K562 (cell line): ENCODE results near the gene DDX39A. TPM values are rescaled to one million over a fixed set of nuclear protein-coding genes. Genes with fewer than 3 reads are reported as not detected.

Source experiments
- ATAC-seq: fragments of 200-7000 bp; cut with Tn5 transposase; 3 replicates; pipeline ENCODE4 v1.9.1; 2020; ENCODE audit warnings: moderate library complexity
- BruUV-seq: library from RNA; stranded (reverse); fragments of 400-500 nt; replicated peaks from 2 replicates; lab custom pipeline; 2021; lab: Mats Ljungman, UMichigan
- CTCF ChIA-PET: fragments of 300-600 bp; formaldehyde crosslinking; extraction: SDS; loops from one replicate; lab custom pipeline; 2021; ENCODE audit warnings: low intra/inter-chr PET ratio; lab: Yijun Ruan, JAX
- POLR2A ChIA-PET: fragments of 300-600, 350-650 bp; sonication (Branson Sonifier 250); formaldehyde crosslinking; extraction: SDS; loops from one replicate; lab custom pipeline; 2021; ENCODE audit warnings: antibody characterized with exemption, inconsistent platforms; lab: Yijun Ruan, JAX
- DNase-seq, 4 experiments: peaks; one replicate each; pipeline versions ENCODE4 v3.0.0 to v3.0.0-alpha.2; 2011 to 2018; ENCODE audit warnings: low spot score in 3 of 4, mixed read lengths in 3 of 4; ENCODE audit errors: extremely low read depth in 1 of 4
- FAIRE-seq: peaks from 2 replicates; lab custom pipeline; 2011; peaks lifted over from hg19 to GRCh38; lab: Jason Lieb, UNC
- H2AFZ ChIP-seq: 2 replicates; pipeline ENCODE4 v1.6.0; 2011; ENCODE audit warnings: low read depth, low read length, control low read depth, inconsistent platforms
- H3K27ac ChIP-seq: fragments of 200-600 bp; 3 replicates; pipeline ENCODE4 v1.8.0; 2011; ENCODE audit warnings: low read depth, mild to moderate bottlenecking, control low read depth, inconsistent platforms, low read length, moderate library complexity, mixed read lengths; ENCODE audit errors: extremely low read depth
- H3K27me3 ChIP-seq, 2 experiments: fragments of 300-600 bp in 1 of 2; 2 replicates in 1 of 2; 3 replicates in 1 of 2; pipeline versions ENCODE4 v1.6.0 to v1.8.0; 2011; ENCODE audit warnings: inconsistent platforms in 2 of 2, low read length in 2 of 2, mild to moderate bottlenecking in 1 of 2, mixed read lengths in 1 of 2, moderate library complexity in 1 of 2; ENCODE audit not compliant: control insufficient read depth in 2 of 2, insufficient read depth in 2 of 2
- H3K36me3 ChIP-seq: fragments of 300-600 bp; 3 replicates; pipeline ENCODE4 v1.8.0; 2011; ENCODE audit warnings: mild to moderate bottlenecking, low read length, inconsistent platforms; ENCODE audit not compliant: control insufficient read depth, insufficient read depth
- H3K4me1 ChIP-seq, 2 experiments: fragments of 200-600 bp in 1 of 2; replicated peaks in 1 of 2; 2 replicates in 1 of 2; 3 replicates in 1 of 2; pipeline versions ENCODE4 v1.5.1 to v1.8.0; 2011; ENCODE audit warnings: inconsistent platforms in 2 of 2, low read length in 2 of 2, mild to moderate bottlenecking in 1 of 2, mixed read lengths in 1 of 2, moderate library complexity in 1 of 2; ENCODE audit not compliant: control insufficient read depth in 2 of 2, insufficient read depth in 2 of 2
- H3K4me2 ChIP-seq: 2 replicates; pipeline ENCODE4 v1.6.1; 2011; ENCODE audit warnings: low read length, control low read depth, inconsistent platforms, mixed read lengths; ENCODE audit not compliant: insufficient read depth
- H3K4me3 ChIP-seq: fragments of 200-600 bp; sonication (generic), shearing (Covaris generic); 2 replicates; pipeline ENCODE4 v1.5.1; 2016; ENCODE audit warnings: control low read depth, inconsistent platforms
- H3K79me2 ChIP-seq: fragments of 200-600 bp; 3 replicates; pipeline ENCODE4 v1.8.0; 2011; ENCODE audit warnings: low read length, inconsistent platforms; ENCODE audit not compliant: control insufficient read depth, insufficient read depth
- H3K9ac ChIP-seq, 2 experiments: 2 replicates each; pipeline versions ENCODE4 v1.6.0 to v1.6.1; 2011; ENCODE audit warnings: low read depth in 2 of 2, low read length in 2 of 2, control low read depth in 1 of 2, inconsistent platforms in 1 of 2, mild to moderate bottlenecking in 1 of 2, mixed read lengths in 1 of 2; ENCODE audit not compliant: insufficient read depth in 1 of 2
- H3K9me1 ChIP-seq: one replicate; pipeline ENCODE4 v1.6.0; 2011; ENCODE audit warnings: inconsistent platforms, mild to moderate bottlenecking, low read length, moderate library complexity; ENCODE audit not compliant: control insufficient read depth, insufficient read depth
- H3K9me3 ChIP-seq: replicated peaks from 2 replicates; pipeline ENCODE4 v1.5.1; 2011; ENCODE audit warnings: low read depth, low read length, inconsistent platforms; ENCODE audit not compliant: control insufficient read depth, insufficient read depth
- H4K20me1 ChIP-seq: replicated peaks from 2 replicates; pipeline ENCODE4 v1.6.1; 2011; ENCODE audit warnings: low read length, inconsistent platforms, mixed read lengths; ENCODE audit not compliant: control insufficient read depth, insufficient read depth
- FOSL1 ChIP-seq: fragments of 200-800 bp; sonication (Bioruptor generic); conservative IDR thresholded peaks from 2 replicates; pipeline ENCODE4 v1.6.1; 2016; ENCODE audit warnings: missing genetic modification characterization, missing compliant biosample characterization
- SMAD4 ChIP-seq: fragments of 250-450 bp; sonication (Bioruptor Pico); conservative IDR thresholded peaks from 2 replicates; pipeline ENCODE4 v1.8.0; 2021; ENCODE audit warnings: inconsistent platforms, mild to moderate bottlenecking, moderate library complexity
- ZFX ChIP-seq: sonication (generic); formaldehyde crosslinking; IDR thresholded peaks from 2 replicates; pipeline ENCODE4 v1.8.0; 2022; ENCODE audit warnings: mild to moderate bottlenecking, missing genetic modification reagents, moderate library complexity
- WGBS: fragments of 100-300 bp; shearing (Covaris generic); methylation state at CpG from one replicate; pipeline ENCODE4 v1.1.6; 2016; ENCODE audit warnings: low coverage, mixed read lengths; ENCODE audit not compliant: insufficient coverage; ENCODE audit errors: missing lambda C conversion rate; 5-methylcytosine and 5-hydroxymethylcytosine counted together
- in situ Hi-C: fragments of 300-500 bp; cut with MboI; formaldehyde crosslinking; loops from 4 replicates; pipeline ENCODE4 v1.15.0; 2018; ENCODE audit warnings: inconsistent platforms, mixed read lengths
- intact Hi-C: fragments of 100-400 bp; cut with micrococcal nuclease; formaldehyde crosslinking; loops from 2 replicates; pipeline ENCODE4 v1.14.2; 2022
- polyA plus RNA-seq, 8 experiments: library from polyadenylated mRNA; depleted of rRNA in 4 of 8; stranded (reverse) in 5 of 8; unstranded in 3 of 8; fragments of >200 nt; fragmentation: Nextera tagmentation in 2 of 8; fragmentation: Illumina TruSeq in 1 of 8; extraction: Ambion mirVana in 2 of 8; extraction: Trizol in 1 of 8; gene quantifications; 2 replicates each; pipeline versions ENCODE4 v1.2.1 to v1.2.3, GENCODE V29; 2011 to 2014; ENCODE audit warnings: inconsistent platforms in 1 of 8, missing spikeins in 1 of 8
- total RNA-seq, 7 experiments: library from RNA; depleted of rRNA in 6 of 7; stranded (reverse); fragments of >200 nt in 6 of 7; fragmentation: Illumina TruSeq in 2 of 7; extraction: Trizol in 2 of 7; gene quantifications; 2 replicates each; pipeline versions ENCODE4 v1.2.1 to v1.2.3, GENCODE V29; 2011 to 2021; ENCODE audit warnings: low replicate concordance in 1 of 7
- TF ChIP-seq, protein P1 (sequence below): fragments of 450-650 bp; IDR thresholded peaks from 2 replicates; pipeline ENCODE4 v1.6.1; 2018; ENCODE audit not compliant: partially characterized antibody
- TF ChIP-seq, protein P2 (sequence below): fragments of 450-650 bp; IDR thresholded peaks from 2 replicates; pipeline ENCODE4 v1.6.1; 2014; ENCODE audit warnings: low read depth, mild to moderate bottlenecking, moderate library complexity, borderline replicate concordance
- TF ChIP-seq, protein P3 (sequence below), 2 experiments: fragments of 450-650 bp; conservative IDR thresholded peaks; 2 replicates each; pipeline ENCODE4 v1.6.1; 2017; ENCODE audit warnings: mild to moderate bottlenecking in 2 of 2, moderate library complexity in 2 of 2

The DDX39A gene
- total and polyA plus RNA-seq, 9 of the 15 experiments (the other 6 are each of a cell fraction or from before 2014, with no cell fraction given), result 90.3 to 250 (median 188) TPM

DNA sequence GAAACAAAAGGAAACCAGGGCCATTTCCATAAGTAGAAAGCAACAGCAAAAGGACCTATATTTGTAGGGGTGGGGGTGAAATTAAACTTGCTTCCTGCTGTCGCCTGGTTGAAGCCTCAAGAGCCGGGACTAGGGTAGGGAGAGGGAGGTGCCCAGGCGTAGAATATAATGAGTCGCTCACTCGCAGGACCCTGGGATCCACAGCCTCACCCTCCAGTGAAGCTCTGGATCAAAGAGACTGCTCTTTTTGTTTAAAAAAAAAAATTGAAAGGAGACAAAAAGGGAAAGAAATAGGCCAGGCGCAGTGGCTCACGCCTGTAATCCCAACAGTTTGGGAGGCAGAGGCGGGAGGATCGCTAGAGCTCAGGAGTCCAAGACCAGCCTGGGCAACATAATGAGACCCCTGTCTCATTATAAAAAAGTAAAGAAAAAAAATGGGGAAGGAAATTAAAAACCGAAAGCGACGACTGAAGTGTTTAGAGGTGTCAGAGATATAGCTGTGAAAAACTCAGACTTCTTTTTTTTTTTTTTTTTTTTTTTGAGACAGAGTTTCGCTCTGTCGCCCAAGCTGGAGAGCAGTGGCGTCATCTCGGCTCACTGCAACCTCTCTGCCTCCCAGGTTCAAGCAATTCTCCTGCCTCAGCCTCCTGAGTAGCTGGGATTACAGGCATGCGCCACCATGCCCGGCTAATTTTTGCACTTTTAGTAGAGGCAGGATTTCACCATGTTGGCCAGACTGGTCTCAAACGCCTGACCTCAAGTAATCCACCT, 48.8 kb downstream of the DDX39A start (continued):
- TF ChIP-seq, protein P1, sequence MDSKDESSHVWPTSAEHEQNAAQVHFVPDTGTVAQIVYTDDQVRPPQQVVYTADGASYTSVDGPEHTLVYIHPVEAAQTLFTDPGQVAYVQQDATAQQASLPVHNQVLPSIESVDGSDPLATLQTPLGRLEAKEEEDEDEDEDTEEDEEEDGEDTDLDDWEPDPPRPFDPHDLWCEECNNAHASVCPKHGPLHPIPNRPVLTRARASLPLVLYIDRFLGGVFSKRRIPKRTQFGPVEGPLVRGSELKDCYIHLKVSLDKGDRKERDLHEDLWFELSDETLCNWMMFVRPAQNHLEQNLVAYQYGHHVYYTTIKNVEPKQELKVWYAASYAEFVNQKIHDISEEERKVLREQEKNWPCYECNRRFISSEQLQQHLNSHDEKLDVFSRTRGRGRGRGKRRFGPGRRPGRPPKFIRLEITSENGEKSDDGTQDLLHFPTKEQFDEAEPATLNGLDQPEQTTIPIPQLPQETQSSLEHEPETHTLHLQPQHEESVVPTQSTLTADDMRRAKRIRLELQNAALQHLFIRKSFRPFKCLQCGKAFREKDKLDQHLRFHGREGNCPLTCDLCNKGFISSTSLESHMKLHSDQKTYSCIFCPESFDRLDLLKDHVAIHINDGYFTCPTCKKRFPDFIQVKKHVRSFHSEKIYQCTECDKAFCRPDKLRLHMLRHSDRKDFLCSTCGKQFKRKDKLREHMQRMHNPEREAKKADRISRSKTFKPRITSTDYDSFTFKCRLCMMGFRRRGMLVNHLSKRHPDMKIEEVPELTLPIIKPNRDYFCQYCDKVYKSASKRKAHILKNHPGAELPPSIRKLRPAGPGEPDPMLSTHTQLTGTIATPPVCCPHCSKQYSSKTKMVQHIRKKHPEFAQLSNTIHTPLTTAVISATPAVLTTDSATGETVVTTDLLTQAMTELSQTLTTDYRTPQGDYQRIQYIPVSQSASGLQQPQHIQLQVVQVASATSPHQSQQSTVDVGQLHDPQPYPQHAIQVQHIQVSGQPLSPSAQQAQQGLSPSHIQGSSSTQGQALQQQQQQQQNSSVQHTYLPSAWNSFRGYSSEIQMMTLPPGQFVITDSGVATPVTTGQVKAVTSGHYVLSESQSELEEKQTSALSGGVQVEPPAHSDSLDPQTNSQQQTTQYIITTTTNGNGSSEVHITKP, result peak; percentile 9

DNA sequence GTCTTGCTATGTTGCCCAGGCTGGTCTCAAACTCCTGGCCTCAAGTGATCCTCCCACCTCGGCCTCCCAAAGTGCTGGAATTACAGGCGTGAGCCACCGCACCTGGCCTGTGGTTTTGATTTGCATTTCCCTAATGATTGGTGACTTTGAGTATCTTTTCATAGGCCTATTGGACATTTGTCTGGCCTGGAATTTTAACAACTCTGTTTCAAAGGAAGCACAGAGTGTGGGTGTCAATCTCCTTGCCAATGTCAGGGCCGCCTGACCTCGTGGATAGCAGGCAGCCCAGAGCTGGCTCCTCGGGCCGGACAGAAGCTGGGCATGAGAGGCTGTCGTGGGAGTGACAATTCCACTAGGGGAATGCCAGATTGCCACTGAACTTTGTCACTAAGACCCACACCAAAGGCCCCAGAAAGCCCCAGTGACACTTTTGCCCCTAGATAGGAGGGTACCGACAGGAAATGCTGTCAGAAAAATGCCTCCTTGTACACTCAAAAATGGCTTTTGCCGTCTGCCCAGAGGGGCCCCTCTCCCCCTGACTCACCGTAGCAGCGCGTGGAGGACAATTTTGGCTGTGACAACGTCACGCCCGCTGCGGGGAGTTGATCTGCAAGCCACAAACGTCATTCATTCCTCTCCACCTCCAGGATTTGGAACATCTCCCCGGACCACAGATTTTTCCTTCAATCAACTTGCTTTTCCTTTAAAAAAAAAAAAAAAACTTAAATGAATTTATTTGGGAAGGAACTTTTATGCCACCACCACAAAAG, 49.6 kb downstream of the DDX39A start:
- Histone ChIP-seq H3K4me1 (peaks cover 30 to 32% of the 10 kb centered on the region in 2 experiments), H3K9me3 (no peaks in the 10 kb centered on the region), H3K36me3 (no peaks in the 10 kb centered on the region), H3K27ac (peak overlapping the region; percentile 59; the same call in 2 of the 3 replicates), H4K20me1 (no peaks in the 10 kb centered on the region), H2AFZ (peak overlapping the region; percentile 71), H3K79me2 (no peaks in the 10 kb centered on the region), H3K27me3 (no peaks in the 10 kb centered on the region), H3K9ac (peak overlapping the region; percentile 33 to 83; a peak in 3 of 4 replicates), H3K4me3 (no peak overlapping the region), H3K4me2 (no peak overlapping the region), H3K9me1 (no peaks in the 10 kb centered on the region)
- in situ Hi-C loops, result loop anchor here (5.0 kb wide), 1 partner anchor 413 kb away; no protein-coding TSS in a partner anchor
- ChIA-PET POLR2A (interaction anchor here (0.9 kb wide), 1 partner anchor 11 kb away, joined by 4 read pairs; the partner anchor contains the start of gene ADGRE5), CTCF (no interaction called here)
- DNase-seq (peak in 3 of 4 experiments; percentile 30 to 67 (median 31)), FAIRE-seq (no peak), ATAC-seq (peak; percentile 39)
- 41% methylated on average over 15 of the region's 19 CpGs for WGBS
- intact Hi-C loops, result loop anchor here (10.0 kb wide), 1 partner anchor 115 kb away; no protein-coding TSS in a partner anchor
- no TSS peak for BruUV-seq
- peak; percentile 49; the same call in 1 of the 2 replicates for TF ChIP-seq FOSL1 (tag)
- TF ChIP-seq, protein P2, sequence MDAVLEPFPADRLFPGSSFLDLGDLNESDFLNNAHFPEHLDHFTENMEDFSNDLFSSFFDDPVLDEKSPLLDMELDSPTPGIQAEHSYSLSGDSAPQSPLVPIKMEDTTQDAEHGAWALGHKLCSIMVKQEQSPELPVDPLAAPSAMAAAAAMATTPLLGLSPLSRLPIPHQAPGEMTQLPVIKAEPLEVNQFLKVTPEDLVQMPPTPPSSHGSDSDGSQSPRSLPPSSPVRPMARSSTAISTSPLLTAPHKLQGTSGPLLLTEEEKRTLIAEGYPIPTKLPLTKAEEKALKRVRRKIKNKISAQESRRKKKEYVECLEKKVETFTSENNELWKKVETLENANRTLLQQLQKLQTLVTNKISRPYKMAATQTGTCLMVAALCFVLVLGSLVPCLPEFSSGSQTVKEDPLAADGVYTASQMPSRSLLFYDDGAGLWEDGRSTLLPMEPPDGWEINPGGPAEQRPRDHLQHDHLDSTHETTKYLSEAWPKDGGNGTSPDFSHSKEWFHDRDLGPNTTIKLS, result no peak
- TF ChIP-seq SMAD4, result 0 out of 2 replicates have a peak, but pooled peaks have one; percentile 31
- peak; percentile 31; the same call in 1 of the 2 replicates for TF ChIP-seq ZFX
- TF ChIP-seq, protein P3, sequence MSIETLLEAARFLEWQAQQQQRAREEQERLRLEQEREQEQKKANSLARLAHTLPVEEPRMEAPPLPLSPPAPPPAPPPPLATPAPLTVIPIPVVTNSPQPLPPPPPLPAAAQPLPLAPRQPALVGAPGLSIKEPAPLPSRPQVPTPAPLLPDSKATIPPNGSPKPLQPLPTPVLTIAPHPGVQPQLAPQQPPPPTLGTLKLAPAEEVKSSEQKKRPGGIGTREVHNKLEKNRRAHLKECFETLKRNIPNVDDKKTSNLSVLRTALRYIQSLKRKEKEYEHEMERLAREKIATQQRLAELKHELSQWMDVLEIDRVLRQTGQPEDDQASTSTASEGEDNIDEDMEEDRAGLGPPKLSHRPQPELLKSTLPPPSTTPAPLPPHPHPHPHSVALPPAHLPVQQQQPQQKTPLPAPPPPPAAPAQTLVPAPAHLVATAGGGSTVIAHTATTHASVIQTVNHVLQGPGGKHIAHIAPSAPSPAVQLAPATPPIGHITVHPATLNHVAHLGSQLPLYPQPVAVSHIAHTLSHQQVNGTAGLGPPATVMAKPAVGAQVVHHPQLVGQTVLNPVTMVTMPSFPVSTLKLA (conservative IDR thresholded peaks at IDR 0.05), result peak in 1 of 2 experiments; percentile 36; a peak in 1 of 4 replicates
